Measurements from ENCODE around the gene TAB2.
"Not testable (repeated sequence)": the region's sequence is repeated elsewhere in the genome, so short reads cannot be mapped to it uniquely, and the experiment has no call there.

The TAB2 gene

DNA sequence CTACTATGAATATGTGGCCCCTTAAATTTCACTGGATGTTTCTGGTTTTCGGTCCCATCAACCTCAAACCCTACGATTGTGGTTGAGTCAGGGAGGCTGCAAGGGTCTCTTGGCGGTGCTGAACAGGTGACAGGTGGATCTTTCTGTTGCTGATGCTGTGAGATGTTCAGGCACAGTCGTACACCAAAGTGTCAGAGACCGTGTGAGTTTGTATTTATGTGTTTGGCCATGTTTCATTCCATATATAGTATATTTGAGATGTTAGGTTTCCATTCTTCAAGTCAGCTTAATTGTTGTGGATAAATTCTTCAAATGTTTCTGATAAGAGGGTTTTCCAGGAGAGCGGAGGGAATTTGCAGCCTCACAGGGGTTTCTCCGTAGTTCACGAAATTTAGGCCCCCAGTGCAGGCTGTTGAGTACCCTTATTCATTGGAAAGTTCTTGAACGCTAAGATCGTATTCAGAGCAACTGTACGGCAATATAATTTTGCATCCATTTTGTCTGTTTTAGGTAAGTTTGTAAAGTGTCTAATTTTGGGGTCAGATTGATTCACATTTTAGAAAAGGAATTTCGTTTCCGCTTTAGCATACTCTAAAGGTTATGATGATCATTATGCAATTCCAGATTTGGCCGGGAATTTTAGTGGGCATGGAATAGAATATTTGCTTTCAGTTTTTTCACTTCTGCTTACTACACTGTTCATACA, 1.2 kb downstream of the TAB2 start:
- Histone ChIP-seq H3K4me3 (ENCODE audit: low read length) (peak overlapping the region; percentile 91), H3K4me1 (ENCODE audit: control insufficient read depth, low read length) (peaks cover 52% of the 10 kb centered on the region), H3F3A (ENCODE audit: control insufficient read depth, insufficient read depth) (peaks cover 8% of the 10 kb centered on the region), H3K27me3 (ENCODE audit: control insufficient read depth, low read length) (peaks cover 16% of the 10 kb centered on the region), H3K9me2 (replicated peaks; ENCODE audit: control insufficient read depth, low read length) (no peaks in the 10 kb centered on the region), H3K36me3 (ENCODE audit: control insufficient read depth, low read length) (0 out of 2 replicates have a peak, but pooled peaks cover 4% of the 10 kb centered on the region), H4K20me1 (ENCODE audit: control insufficient read depth, insufficient read depth, low read depth, low read length) (peaks cover 6% of the 10 kb centered on the region; the same call in 1 of the 2 replicates), H3K27ac (ENCODE audit: low read depth, low read length) (peak overlapping the region; percentile 39), H3K4me2 (ENCODE audit: low read length) (peak overlapping the region; percentile 98), H3K79me2 (ENCODE audit: control insufficient read depth, low read length) (peaks cover 62% of the 10 kb centered on the region), H3K9me3 (ENCODE audit: control insufficient read depth, insufficient read depth, low read length) (no peaks in the 10 kb centered on the region)
- no peak for TF ChIP-seq EZH2phosphoT487 (IDR thresholded peaks at IDR 0.05; ENCODE audit: borderline replicate concordance, low read length)
- no peak for TF ChIP-seq CTCF (IDR thresholded peaks at IDR 0.05; ENCODE audit: low read depth, low read length, poor library complexity, severe bottlenecking)

DNA sequence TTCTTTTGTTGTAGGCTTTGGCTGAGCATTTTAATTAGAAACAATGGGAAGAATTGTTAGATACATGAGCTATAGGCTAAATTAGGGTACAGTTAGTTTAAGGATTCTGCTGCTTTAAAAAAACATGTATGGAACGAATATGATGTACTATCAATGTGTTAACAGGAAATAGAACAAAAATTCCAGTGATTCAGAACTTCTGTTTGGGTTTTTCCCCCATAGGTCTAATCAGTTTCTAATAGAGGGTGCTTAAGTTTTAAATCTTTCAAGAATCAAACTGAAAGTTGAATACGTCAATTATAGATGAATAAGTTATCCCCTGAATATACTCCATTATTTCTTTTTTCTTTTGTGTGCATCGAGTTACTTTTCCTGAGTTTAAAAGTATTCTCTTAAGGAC, 1.9 kb downstream of the TAB2 start:
- Histone ChIP-seq H3K9me3 (ENCODE audit: control insufficient read depth, insufficient read depth, low read length) (no peaks in the 10 kb centered on the region), H3F3A (ENCODE audit: control insufficient read depth, insufficient read depth) (peaks cover 8% of the 10 kb centered on the region), H3K36me3 (ENCODE audit: control insufficient read depth, low read length) (0 out of 2 replicates have a peak, but pooled peaks cover 4% of the 10 kb centered on the region), H3K27me3 (ENCODE audit: control insufficient read depth, low read length) (peaks cover 9% of the 10 kb centered on the region; the same call in 1 of the 2 replicates), H3K4me2 (ENCODE audit: low read length) (peak overlapping the region; percentile 98), H3K4me3 (ENCODE audit: low read length) (peak overlapping the region; percentile 91), H3K27ac (ENCODE audit: low read depth, low read length) (no peak overlapping the region), H3K9me2 (replicated peaks; ENCODE audit: control insufficient read depth, low read length) (no peaks in the 10 kb centered on the region), H3K79me2 (ENCODE audit: control insufficient read depth, low read length) (peaks cover 69% of the 10 kb centered on the region), H4K20me1 (ENCODE audit: control insufficient read depth, insufficient read depth, low read depth, low read length) (peaks cover 6% of the 10 kb centered on the region; the same call in 1 of the 2 replicates), H3K4me1 (ENCODE audit: control insufficient read depth, low read length) (peaks cover 56% of the 10 kb centered on the region)
- no peak for TF ChIP-seq CTCF (IDR thresholded peaks at IDR 0.05; ENCODE audit: low read depth, low read length, poor library complexity, severe bottlenecking)
- TF ChIP-seq EZH2phosphoT487 (IDR thresholded peaks at IDR 0.05; ENCODE audit: borderline replicate concordance, low read length): no peak

- H3K9me3 ChIP-seq (ENCODE audit: control insufficient read depth, insufficient read depth, low read length); H3K9me2 ChIP-seq (replicated peaks; ENCODE audit: control insufficient read depth, low read length); H3K36me3 ChIP-seq (ENCODE audit: control insufficient read depth, low read length); H3K27ac ChIP-seq (ENCODE audit: low read depth, low read length); H3F3A ChIP-seq (ENCODE audit: control insufficient read depth, insufficient read depth); H4K20me1 ChIP-seq (ENCODE audit: control insufficient read depth, insufficient read depth, low read depth, low read length); H3K27me3 ChIP-seq (ENCODE audit: control insufficient read depth, low read length): not testable (repeated sequence)
- Histone ChIP-seq H3K4me1 (ENCODE audit: control insufficient read depth, low read length) (peaks cover 56% of the 10 kb centered on the region), H3K79me2 (ENCODE audit: control insufficient read depth, low read length) (peaks cover 74% of the 10 kb centered on the region), H3K4me3 (ENCODE audit: low read length) (peak overlapping the region; percentile 91), H3K4me2 (ENCODE audit: low read length) (peak overlapping the region; percentile 98)
Measured at GRCh38 chr6:149320016-149320415, 2.5 kb downstream of the TAB2 start.

- Histone ChIP-seq H3K79me2 (ENCODE audit: control insufficient read depth, low read length) (peaks cover 82% of the 10 kb centered on the region), H3K4me2 (ENCODE audit: low read length) (peak overlapping the region; percentile 25; the same call in 1 of the 2 replicates), H3F3A (ENCODE audit: control insufficient read depth, insufficient read depth) (peaks cover 6% of the 10 kb centered on the region), H4K20me1 (ENCODE audit: control insufficient read depth, insufficient read depth, low read depth, low read length) (peaks cover 6% of the 10 kb centered on the region; the same call in 1 of the 2 replicates), H3K4me1 (ENCODE audit: control insufficient read depth, low read length) (peaks cover 56% of the 10 kb centered on the region), H3K27ac (ENCODE audit: low read depth, low read length) (no peak overlapping the region), H3K36me3 (ENCODE audit: control insufficient read depth, low read length) (0 out of 2 replicates have a peak, but pooled peaks cover 4% of the 10 kb centered on the region), H3K9me2 (replicated peaks; ENCODE audit: control insufficient read depth, low read length) (no peaks in the 10 kb centered on the region), H3K4me3 (ENCODE audit: low read length) (no peak overlapping the region), H3K27me3 (ENCODE audit: control insufficient read depth, low read length) (0 out of 2 replicates have a peak, but pooled peaks cover 2% of the 10 kb centered on the region), H3K9me3 (ENCODE audit: control insufficient read depth, insufficient read depth, low read length) (no peaks in the 10 kb centered on the region)
- TF ChIP-seq CTCF (IDR thresholded peaks at IDR 0.05; ENCODE audit: low read depth, low read length, poor library complexity, severe bottlenecking): no peak
- no peak for TF ChIP-seq EZH2phosphoT487 (IDR thresholded peaks at IDR 0.05; ENCODE audit: borderline replicate concordance, low read length)
Measured at GRCh38 chr6:149320796-149321195, 3.3 kb downstream of the TAB2 start.

Data from DOHH2 (cell line).